Trophoblast cell (in vitro differentiated cells and primary cell): Measurements from ENCODE around the gene NFKB2.

ENCODE experiments used
- DNase-seq, 2 donors: peaks; one replicate each; pipeline ENCODE4 v3.0.0-alpha.2; 2016
- H2AFZ ChIP-seq: 2 replicates; pipeline ENCODE4 v1.6.1; 2013; ENCODE audit warnings: low read length, moderate library complexity, mild to moderate bottlenecking; ENCODE audit not compliant: insufficient read depth, poor library complexity
- H2AK5ac ChIP-seq: 2 replicates; pipeline ENCODE4 v1.6.1; 2013; ENCODE audit warnings: mild to moderate bottlenecking, low read length
- H2BK120ac ChIP-seq: 2 replicates; pipeline ENCODE4 v1.6.1; 2013; ENCODE audit warnings: low read length, mild to moderate bottlenecking, moderate library complexity; ENCODE audit not compliant: insufficient read depth, poor library complexity
- H2BK12ac ChIP-seq: 2 replicates; pipeline ENCODE4 v1.6.1; 2013; ENCODE audit warnings: mild to moderate bottlenecking, low read length, moderate library complexity
- H2BK5ac ChIP-seq: 2 replicates; pipeline ENCODE4 v1.6.1; 2013; ENCODE audit warnings: low read length, low read depth, moderate library complexity, mild to moderate bottlenecking; ENCODE audit not compliant: poor library complexity
- H3K14ac ChIP-seq: 2 replicates; pipeline ENCODE4 v1.6.1; 2013; ENCODE audit warnings: mild to moderate bottlenecking, low read length
- H3K18ac ChIP-seq: 2 replicates; pipeline ENCODE4 v1.6.1; 2013; ENCODE audit warnings: mild to moderate bottlenecking, low read length
- H3K23ac ChIP-seq: 2 replicates; pipeline ENCODE4 v1.6.1; 2013; ENCODE audit warnings: low read length
- H3K27ac ChIP-seq: 2 replicates; pipeline ENCODE4 v1.5.1; 2013; ENCODE audit warnings: low read depth, mild to moderate bottlenecking, inconsistent platforms, low read length, moderate library complexity
- H3K27me3 ChIP-seq: 2 replicates; pipeline ENCODE4 v1.6.1; 2013; ENCODE audit warnings: inconsistent platforms, mild to moderate bottlenecking, low read length, moderate library complexity; ENCODE audit not compliant: insufficient read depth
- H3K36me3 ChIP-seq, 2 experiments: 1 replicate in 1 of 2; 2 replicates in 1 of 2; pipeline ENCODE4 v1.6.1; 2013; ENCODE audit warnings: low read length in 2 of 2, mild to moderate bottlenecking in 2 of 2, moderate library complexity in 1 of 2; ENCODE audit not compliant: insufficient read depth in 2 of 2, control insufficient read depth in 1 of 2
- H3K4ac ChIP-seq: 2 replicates; pipeline ENCODE4 v1.6.1; 2013; ENCODE audit warnings: low read depth, mild to moderate bottlenecking, low read length, moderate library complexity
- H3K4me1 ChIP-seq, 2 experiments: 1 replicate in 1 of 2; 2 replicates in 1 of 2; pipeline ENCODE4 v1.6.1; 2013; ENCODE audit warnings: low read length in 2 of 2, mild to moderate bottlenecking in 2 of 2, moderate library complexity in 1 of 2; ENCODE audit not compliant: insufficient read depth in 2 of 2, control insufficient read depth in 1 of 2
- H3K4me2 ChIP-seq: 2 replicates; pipeline ENCODE4 v1.6.1; 2013; ENCODE audit warnings: inconsistent platforms, mild to moderate bottlenecking, low read length, moderate library complexity
- H3K4me3 ChIP-seq: 2 replicates; pipeline ENCODE4 v1.5.1; 2013; ENCODE audit warnings: mild to moderate bottlenecking, low read depth, low read length, inconsistent platforms
- H3K79me1 ChIP-seq: one replicate; pipeline ENCODE4 v1.6.1; 2013; ENCODE audit warnings: low read length
- H3K79me2 ChIP-seq: 2 replicates; pipeline ENCODE4 v1.6.1; 2013; ENCODE audit warnings: low read length, mild to moderate bottlenecking; ENCODE audit not compliant: control insufficient read depth, insufficient read depth, poor library complexity
- H3K9ac ChIP-seq: 2 replicates; pipeline ENCODE4 v1.6.1; 2013; ENCODE audit warnings: mild to moderate bottlenecking, low read length
- H3K9me3 ChIP-seq: 2 replicates; pipeline ENCODE4 v1.6.1; 2013; ENCODE audit warnings: low read depth, mild to moderate bottlenecking, control low read depth, inconsistent platforms, low read length; ENCODE audit not compliant: insufficient read depth
- H4K12ac ChIP-seq: 2 replicates; pipeline ENCODE4 v1.6.1; 2013; ENCODE audit warnings: low read depth, mild to moderate bottlenecking, low read length, moderate library complexity
- H4K8ac ChIP-seq: 2 replicates; pipeline ENCODE4 v1.6.1; 2013; ENCODE audit warnings: low read depth, mild to moderate bottlenecking, low read length, moderate library complexity
- H4K91ac ChIP-seq: one replicate; pipeline ENCODE4 v1.6.1; 2013; ENCODE audit warnings: low read depth, mild to moderate bottlenecking, low read length, moderate library complexity
- WGBS: extraction: QIAGEN DNeasy Blood & Tissue Kit; methylation state at CpG from one replicate; pipeline ENCODE4 v1.1.7; 2013; ENCODE audit warnings: missing lambda C conversion rate; ENCODE audit not compliant: insufficient read length, insufficient coverage; ENCODE audit errors: extremely low coverage; 5-methylcytosine and 5-hydroxymethylcytosine counted together

The NFKB2 gene

DNA sequence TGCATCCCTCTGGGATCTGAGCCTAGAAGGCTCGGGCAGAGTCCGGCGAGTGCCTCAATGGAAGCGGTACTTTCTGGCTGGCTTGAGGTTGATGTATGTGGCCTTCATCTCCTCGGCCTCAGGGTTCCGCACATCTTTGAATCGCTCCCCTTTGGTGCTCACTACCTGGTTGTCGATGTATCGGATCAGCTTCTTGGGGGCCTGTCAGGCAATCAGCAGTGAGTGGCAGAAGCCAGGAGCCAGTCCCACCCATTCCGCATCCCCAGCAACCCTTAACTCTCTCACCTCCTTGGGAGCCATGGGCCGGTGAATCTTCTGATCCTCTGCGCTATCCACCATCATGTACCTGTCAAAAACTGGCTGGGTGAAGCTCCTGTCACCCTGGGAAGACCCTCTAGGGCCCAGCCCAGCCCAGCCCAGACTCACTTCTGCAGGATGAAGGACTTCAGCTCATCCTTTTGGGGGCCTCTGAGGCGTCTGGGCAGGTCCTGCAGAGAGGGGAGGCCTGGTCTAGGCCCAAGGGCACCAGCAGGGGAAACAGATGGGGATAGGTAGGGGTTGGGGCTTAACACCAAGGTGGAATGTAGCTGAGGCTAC, 28.0 kb downstream of the NFKB2 start:
- Histone ChIP-seq H2BK12ac (no peak overlapping the region), H3K79me2 (peaks cover 4% of the 10 kb centered on the region), H4K12ac (no peak overlapping the region), H2BK120ac (no peak overlapping the region), H2AK5ac (no peak overlapping the region), H4K91ac (no peak overlapping the region), H3K14ac (no peak overlapping the region), H3K23ac (no peak overlapping the region), H3K4me1 (peaks cover 16 to 27% of the 10 kb centered on the region in 2 experiments), H3K4me3 (no peak overlapping the region), H4K8ac (no peak overlapping the region), H3K36me3 (peaks cover 17 to 24% of the 10 kb centered on the region in 2 experiments), H3K27me3 (peaks cover 4% of the 10 kb centered on the region), H2AFZ (no peak overlapping the region), H3K18ac (no peak overlapping the region), H3K27ac (no peak overlapping the region), H3K4ac (no peak overlapping the region), H3K4me2 (no peak overlapping the region), H3K9ac (no peak overlapping the region), H2BK5ac (no peak overlapping the region), H3K9me3 (no peaks in the 10 kb centered on the region), H3K79me1 (peaks cover 8% of the 10 kb centered on the region)
- WGBS, result no CpG with 5 or more reads among the region's 13 CpGs
- no peak for DNase-seq

DNA sequence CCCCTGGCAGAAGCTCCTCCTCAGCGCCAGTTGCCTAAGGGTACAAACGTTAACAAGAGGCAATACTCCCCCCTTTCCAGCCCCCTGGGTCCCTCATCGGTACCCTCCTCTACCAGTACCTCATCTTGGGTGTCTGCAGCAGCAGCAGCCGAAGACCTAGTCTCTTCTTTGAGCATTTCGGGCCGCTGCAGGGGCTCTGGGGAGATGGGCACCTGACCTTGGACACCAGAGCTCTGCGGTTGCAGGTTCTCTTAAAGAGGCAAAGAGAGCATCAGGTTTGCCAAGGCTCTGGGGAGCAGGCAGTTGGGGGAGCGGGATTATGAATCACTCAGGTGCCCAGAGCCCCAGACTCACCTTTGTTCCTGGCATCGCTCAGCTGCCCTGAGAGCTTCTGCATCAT, 28.6 kb downstream of the NFKB2 start:
- H3K36me3 ChIP-seq, result peaks cover 17 to 24% of the 10 kb centered on the region in 2 experiments
- H3K4ac ChIP-seq, result no peak overlapping the region
- H4K12ac ChIP-seq, result no peak overlapping the region
- WGBS, result no CpG with 5 or more reads among the region's 9 CpGs
- no peak overlapping the region for H4K91ac ChIP-seq
- no peak overlapping the region for H3K4me3 ChIP-seq
- H3K4me2 ChIP-seq, result no peak overlapping the region
- no peak overlapping the region for H2AK5ac ChIP-seq
- no peak overlapping the region for H3K14ac ChIP-seq
- no peaks in the 10 kb centered on the region for H3K9me3 ChIP-seq
- peaks cover 13 to 24% of the 10 kb centered on the region in 2 experiments for H3K4me1 ChIP-seq
- no peak for DNase-seq
- peaks cover 8% of the 10 kb centered on the region for H3K79me1 ChIP-seq
- H4K8ac ChIP-seq, result no peak overlapping the region
- no peak overlapping the region for H3K27ac ChIP-seq
- H2AFZ ChIP-seq, result no peak overlapping the region
- no peak overlapping the region for H2BK5ac ChIP-seq
- H3K23ac ChIP-seq, result no peak overlapping the region
- H2BK12ac ChIP-seq, result no peak overlapping the region
- H3K79me2 ChIP-seq, result peaks cover 4% of the 10 kb centered on the region
- no peak overlapping the region for H3K18ac ChIP-seq
- H3K27me3 ChIP-seq, result no peaks in the 10 kb centered on the region
- H3K9ac ChIP-seq, result no peak overlapping the region
- H2BK120ac ChIP-seq, result no peak overlapping the region

DNA sequence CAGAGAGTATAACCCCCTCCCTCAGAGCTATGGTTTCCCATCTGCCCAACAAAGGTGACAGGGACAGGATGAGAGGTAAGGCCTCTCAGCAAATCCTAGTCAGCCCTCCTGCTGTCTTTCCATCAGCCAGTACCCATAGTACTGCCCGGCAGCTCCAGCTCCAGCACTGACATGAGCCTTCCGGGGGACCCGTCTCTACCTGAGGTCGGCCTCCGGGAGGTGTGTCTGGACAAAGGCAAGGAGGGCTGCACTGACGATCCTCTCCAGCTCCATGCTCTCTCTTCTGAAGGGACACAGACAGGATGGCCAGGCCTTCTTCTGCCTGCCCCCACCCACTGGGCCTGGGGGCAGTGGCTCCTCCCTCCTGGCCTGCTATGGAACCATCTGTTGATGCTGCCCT, 29.4 kb downstream of the NFKB2 start:
- Histone ChIP-seq H3K4me1 (peaks cover 11 to 20% of the 10 kb centered on the region in 2 experiments), H3K23ac (no peak overlapping the region), H2AK5ac (no peak overlapping the region), H4K8ac (no peak overlapping the region), H2BK120ac (no peak overlapping the region), H2BK12ac (no peak overlapping the region), H3K27ac (no peak overlapping the region), H2BK5ac (no peak overlapping the region), H3K36me3 (peaks cover 17 to 24% of the 10 kb centered on the region in 2 experiments), H3K18ac (no peak overlapping the region), H3K4me3 (no peak overlapping the region), H3K4me2 (no peak overlapping the region), H3K79me1 (peaks cover 8% of the 10 kb centered on the region), H3K9me3 (no peaks in the 10 kb centered on the region), H4K91ac (no peak overlapping the region), H3K9ac (no peak overlapping the region), H3K27me3 (no peaks in the 10 kb centered on the region), H3K79me2 (peaks cover 4% of the 10 kb centered on the region), H3K14ac (no peak overlapping the region), H4K12ac (no peak overlapping the region), H3K4ac (no peak overlapping the region), H2AFZ (no peak overlapping the region)
- WGBS, result no CpG with 5 or more reads among the region's 6 CpGs
- DNase-seq, result no peak

DNA sequence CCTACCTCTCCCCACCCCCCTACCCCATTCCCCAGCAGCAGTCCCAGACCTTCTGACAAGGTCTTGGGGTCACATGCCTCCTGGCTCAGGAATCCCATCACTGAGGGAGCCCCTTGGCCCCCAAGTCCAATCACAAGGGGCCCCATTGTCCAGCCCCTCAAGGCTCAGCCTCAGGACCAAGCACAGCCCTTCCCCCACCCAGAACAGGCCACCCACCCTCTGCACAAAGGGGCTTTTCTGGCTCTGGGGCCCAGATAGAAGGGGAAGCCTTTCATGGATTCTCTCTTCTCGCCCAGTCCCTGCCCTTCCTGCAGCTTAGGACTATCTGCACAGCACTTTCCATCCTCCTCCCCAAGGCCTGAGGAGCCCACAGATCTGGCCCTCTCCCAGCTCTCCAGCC, 29.9 kb downstream of the NFKB2 start:
- no peak overlapping the region for H4K12ac ChIP-seq
- no peaks in the 10 kb centered on the region for H3K27me3 ChIP-seq
- no peaks in the 10 kb centered on the region for H3K9me3 ChIP-seq
- peaks cover 7 to 15% of the 10 kb centered on the region in 2 experiments for H3K4me1 ChIP-seq
- no peak overlapping the region for H2BK5ac ChIP-seq
- no peak overlapping the region for H2BK120ac ChIP-seq
- peaks cover 8% of the 10 kb centered on the region for H3K79me1 ChIP-seq
- no CpG with 5 or more reads among the region's 1 CpG for WGBS
- peaks cover 4% of the 10 kb centered on the region for H3K79me2 ChIP-seq
- H3K4ac ChIP-seq, result no peak overlapping the region
- H3K4me2 ChIP-seq, result no peak overlapping the region
- H3K9ac ChIP-seq, result no peak overlapping the region
- no peak overlapping the region for H3K4me3 ChIP-seq
- H3K23ac ChIP-seq, result no peak overlapping the region
- H3K36me3 ChIP-seq, result peaks cover 17 to 24% of the 10 kb centered on the region in 2 experiments
- no peak overlapping the region for H2AFZ ChIP-seq
- no peak overlapping the region for H3K18ac ChIP-seq
- H4K8ac ChIP-seq, result no peak overlapping the region
- no peak overlapping the region for H3K27ac ChIP-seq
- no peak overlapping the region for H2BK12ac ChIP-seq
- no peak for DNase-seq
- H4K91ac ChIP-seq, result no peak overlapping the region
- H2AK5ac ChIP-seq, result no peak overlapping the region
- no peak overlapping the region for H3K14ac ChIP-seq
